GM18861 (cell line): ENCODE measurements around the gene MAP4K1.

ENCODE experiments used
- ATAC-seq: cut with Tn5 transposase; IDR thresholded peaks from one replicate; pipeline ENCODE4 v1.9.1; 2021; ENCODE audit not compliant: unreplicated experiment

MAP4K1 gene

GRCh38 chr19:38617764-38618589 lies at the start of gene MAP4K1:
TSS of gene MAP4K1 (minus strand) at chr19:38617953. CDS start at chr19:38617895, 58 bp downstream.
- peak; percentile 48 for ATAC-seq

- no peak for ATAC-seq
Observed at GRCh38 chr19:38666663-38667511, 49.1 kb upstream of the MAP4K1 start.

- no peak for ATAC-seq
Observed at GRCh38 chr19:38665950-38666662, 48.4 kb upstream of the MAP4K1 start.

GRCh38 chr19:38665219-38665931 lies 47.6 kb upstream of the MAP4K1 start:
- no peak for ATAC-seq

GRCh38 chr19:38664503-38665211 lies 46.9 kb upstream of the MAP4K1 start:
- no peak for ATAC-seq

GRCh38 chr19:38663957-38664502 lies 46.3 kb upstream of the MAP4K1 start:
- ATAC-seq, result no peak

GRCh38 chr19:38663156-38663651 lies 45.5 kb upstream of the MAP4K1 start:
- ATAC-seq, result no peak

- no peak for ATAC-seq
Observed at GRCh38 chr19:38662537-38663155, 44.9 kb upstream of the MAP4K1 start.

GRCh38 chr19:38661996-38662395 lies 44.2 kb upstream of the MAP4K1 start:
- no peak for ATAC-seq

- no peak for ATAC-seq
Observed at GRCh38 chr19:38661136-38661535, 43.4 kb upstream of the MAP4K1 start.

- no peak for ATAC-seq
Observed at GRCh38 chr19:38660724-38661123, 43.0 kb upstream of the MAP4K1 start.

- no peak for ATAC-seq
Observed at GRCh38 chr19:38658462-38659306, 40.9 kb upstream of the MAP4K1 start.

GRCh38 chr19:38657633-38658222 lies 40.0 kb upstream of the MAP4K1 start:
- ATAC-seq, result no peak

GRCh38 chr19:38656171-38656981 lies 38.6 kb upstream of the MAP4K1 start:
- no peak for ATAC-seq

GRCh38 chr19:38655148-38655824 lies 37.5 kb upstream of the MAP4K1 start:
- no peak for ATAC-seq

GRCh38 chr19:38654628-38655055 lies 36.9 kb upstream of the MAP4K1 start:
- ATAC-seq, result no peak
